Panc1 (cell line): ENCODE results near the gene ATXN2.

Source experiments
- CTCF ChIP-seq: fragments of 450-650 bp; IDR thresholded peaks from 2 replicates; pipeline ENCODE4 v1.5.1; 2017; ENCODE audit warnings: mild to moderate bottlenecking
- POLR2AphosphoS5 ChIP-seq: IDR thresholded peaks from 2 replicates; pipeline ENCODE4 v1.6.1; 2012; ENCODE audit warnings: mild to moderate bottlenecking, low read depth, low read length, moderate library complexity
- REST ChIP-seq, 2 experiments: IDR thresholded peaks; 2 replicates each; pipeline ENCODE4 v1.6.1; 2011 to 2012; ENCODE audit warnings: low read depth in 2 of 2, control low read depth in 1 of 2, low read length in 1 of 2, mild to moderate bottlenecking in 1 of 2, moderate library complexity in 1 of 2; ENCODE audit not compliant: insufficient read depth in 1 of 2
- SIN3A ChIP-seq: IDR thresholded peaks from 2 replicates; pipeline ENCODE4 v1.6.1; 2012; ENCODE audit warnings: low read depth, mild to moderate bottlenecking, low read length, moderate library complexity, borderline replicate concordance; ENCODE audit not compliant: insufficient read depth

- no peak for TF ChIP-seq CTCF
- TF ChIP-seq POLR2AphosphoS5, result no peak
- TF ChIP-seq SIN3A, result no peak
- TF ChIP-seq REST (IDR thresholded peaks at IDR 0.05; ENCODE audit: insufficient read depth in 1 of 2, low read depth in 2 of 2, low read length in 1 of 2), result no peak
Measured at GRCh38 chr12:111606767-111607230, 7.7 kb upstream of the ATXN2 start.
